Limb (tissue), 2 donors: ENCODE results near the gene PAFAH1B2.
"Not testable (repeated sequence)": the region's sequence is repeated elsewhere in the genome, so short reads cannot be mapped to it uniquely, and the experiment has no call there.

ENCODE experiments used
- DNase-seq, 2 donors: peaks; one replicate each; pipeline ENCODE4 v3.0.0-alpha.2; 2016; ENCODE audit errors: extremely low spot score in 2 of 2

The PAFAH1B2 gene

GRCh38 chr11:117201658-117202305 is 57.7 kb downstream of the PAFAH1B2 start:
- no peak for DNase-seq

- DNase-seq = no peak
Observed at GRCh38 chr11:117202386-117203068, 58.4 kb downstream of the PAFAH1B2 start.

- DNase-seq = no peak
Observed at GRCh38 chr11:117203069-117203407, 59.0 kb downstream of the PAFAH1B2 start.

GRCh38 chr11:117204283-117205080 is 60.4 kb downstream of the PAFAH1B2 start:
- no peak for DNase-seq

GRCh38 chr11:117205211-117205818 is 61.2 kb downstream of the PAFAH1B2 start:
- DNase-seq = no peak

GRCh38 chr11:117206111-117206510 is 62.0 kb downstream of the PAFAH1B2 start:
- DNase-seq = not testable (repeated sequence)

- DNase-seq = not testable (repeated sequence)
Observed at GRCh38 chr11:117206859-117207258, 62.8 kb downstream of the PAFAH1B2 start.

GRCh38 chr11:117207481-117207880 is 63.4 kb downstream of the PAFAH1B2 start:
- DNase-seq = not testable (repeated sequence)

GRCh38 chr11:117208710-117209109 is 64.6 kb downstream of the PAFAH1B2 start:
- DNase-seq = not testable (repeated sequence)

- DNase-seq = not testable (repeated sequence)
Observed at GRCh38 chr11:117209351-117210125, 65.5 kb downstream of the PAFAH1B2 start.

- DNase-seq = no peak
Observed at GRCh38 chr11:117210620-117211019, 66.5 kb downstream of the PAFAH1B2 start.

GRCh38 chr11:117212697-117213355 is 68.7 kb downstream of the PAFAH1B2 start:
- no peak for DNase-seq

- DNase-seq = no peak
Observed at GRCh38 chr11:117214404-117215110, 70.5 kb downstream of the PAFAH1B2 start.

- DNase-seq = no peak
Observed at GRCh38 chr11:117217141-117218084, 73.3 kb downstream of the PAFAH1B2 start.

GRCh38 chr11:117218133-117218915 is 74.2 kb downstream of the PAFAH1B2 start:
- DNase-seq = no peak

- no peak for DNase-seq
Observed at GRCh38 chr11:117219001-117219400, 74.9 kb downstream of the PAFAH1B2 start.

GRCh38 chr11:117219455-117219854 is 75.4 kb downstream of the PAFAH1B2 start:
- DNase-seq = no peak

GRCh38 chr11:117219995-117220394 is 75.9 kb downstream of the PAFAH1B2 start:
- DNase-seq = no peak
